GM23338 (cell line): ENCODE results near the gene MAP7D1. TPM values are rescaled to one million over a fixed set of nuclear protein-coding genes. Genes with fewer than 3 reads are reported as not detected.

Experiments
- ATAC-seq: fragments of 200-7000 bp; cut with Tn5 transposase; 3 replicates; pipeline ENCODE4 v1.9.1; 2020
- DNase-seq: peaks from one replicate; pipeline ENCODE4 v3.0.0-alpha.2; 2015; ENCODE audit warnings: low spot score
- H2AFZ ChIP-seq: fragments of 200-600 bp; sonication (generic); 2 replicates; pipeline ENCODE4 v1.8.0; 2016; ENCODE audit warnings: antibody characterized with exemption, mild to moderate bottlenecking, moderate library complexity
- H3F3A ChIP-seq: fragments of 200-600 bp; sonication (generic); replicated peaks from 2 replicates; pipeline ENCODE4 v1.8.0; 2017; ENCODE audit warnings: antibody characterized with exemption, mixed run types, low read depth
- H3K27ac ChIP-seq: fragments of 200-600 bp; sonication (generic); 2 replicates; pipeline ENCODE4 v1.6.1; 2016; ENCODE audit warnings: low read depth
- H3K27me3 ChIP-seq: fragments of 200-600 bp; sonication (generic); 2 replicates; pipeline ENCODE4 v1.8.0; 2016; ENCODE audit warnings: mild to moderate bottlenecking, mixed run types, moderate library complexity; ENCODE audit not compliant: insufficient read depth
- H3K36me3 ChIP-seq: fragments of 200-600 bp; sonication (generic); 2 replicates; pipeline ENCODE4 v1.8.0; 2016; ENCODE audit warnings: mild to moderate bottlenecking; ENCODE audit not compliant: insufficient read depth
- H3K4me1 ChIP-seq: fragments of 200-600 bp; sonication (generic); 2 replicates; pipeline ENCODE4 v1.8.0; 2016; ENCODE audit warnings: mild to moderate bottlenecking, moderate library complexity; ENCODE audit not compliant: insufficient read depth
- H3K4me2 ChIP-seq: fragments of 200-600 bp; sonication (generic); 2 replicates; pipeline ENCODE4 v1.7.1; 2017; ENCODE audit warnings: mixed run types
- H3K4me3 ChIP-seq: fragments of 200-600 bp; sonication (generic); 2 replicates; pipeline ENCODE4 v1.6.1; 2016; ENCODE audit warnings: mixed run types
- H3K79me2 ChIP-seq: fragments of 200-600 bp; sonication (generic); replicated peaks from 2 replicates; pipeline ENCODE4 v1.8.0; 2017; ENCODE audit warnings: mild to moderate bottlenecking; ENCODE audit not compliant: insufficient read depth
- H3K9me2 ChIP-seq: fragments of 200-600 bp; sonication (generic); 2 replicates; pipeline ENCODE4 v1.8.0; 2017; ENCODE audit not compliant: insufficient read depth
- H4K20me1 ChIP-seq: fragments of 200-600 bp; sonication (generic); replicated peaks from 2 replicates; pipeline ENCODE4 v1.8.0; 2017; ENCODE audit warnings: mild to moderate bottlenecking; ENCODE audit not compliant: insufficient read depth
- H3K27ac Mint-ChIP-seq: 2 replicates; pipeline ENCODE4 v1.8.0; 2020; ENCODE audit warnings: inconsistent platforms, mild to moderate bottlenecking, moderate library complexity, mixed read lengths
- H3K27me3 Mint-ChIP-seq: 3 replicates; pipeline ENCODE4 v1.8.0; 2022; ENCODE audit warnings: low read depth, mild to moderate bottlenecking, moderate library complexity, mixed read lengths, inconsistent platforms; ENCODE audit not compliant: insufficient read depth, poor library complexity
- H3K36me3 Mint-ChIP-seq: 3 replicates; pipeline ENCODE4 v1.8.0; 2021; ENCODE audit warnings: low read depth, mild to moderate bottlenecking, inconsistent platforms, moderate library complexity, mixed read lengths
- H3K4me1 Mint-ChIP-seq: 3 replicates; pipeline ENCODE4 v1.8.0; 2020; ENCODE audit warnings: mild to moderate bottlenecking, inconsistent platforms, mixed read lengths
- H3K4me3 Mint-ChIP-seq: 3 replicates; pipeline ENCODE4 v1.8.0; 2021; ENCODE audit warnings: moderate library complexity, mild to moderate bottlenecking, inconsistent platforms, mixed read lengths
- H3K9me3 Mint-ChIP-seq: 3 replicates; pipeline ENCODE4 v1.8.0; 2020; ENCODE audit warnings: moderate library complexity, mild to moderate bottlenecking, inconsistent platforms, mixed read lengths
- CREB1 ChIP-seq: fragments of 250-450 bp; sonication (Bioruptor Pico); IDR thresholded peaks from 2 replicates; pipeline ENCODE4 v1.5.0; 2020; ENCODE audit warnings: low read depth, mild to moderate bottlenecking, moderate library complexity
- EZH2 ChIP-seq: fragments of 200-600 bp; sonication (generic); IDR thresholded peaks from one replicate; pipeline ENCODE4 v1.8.0; 2017; ENCODE audit warnings: antibody characterized with exemption, mild to moderate bottlenecking, low read depth; ENCODE audit not compliant: unreplicated experiment
- EZH2phosphoT487 ChIP-seq: fragments of 200-600 bp; sonication (generic); IDR thresholded peaks from one replicate; pipeline ENCODE4 v1.8.1; 2018; ENCODE audit warnings: antibody characterized with exemption; ENCODE audit not compliant: unreplicated experiment
- JUNB ChIP-seq: IDR thresholded peaks from one replicate; pipeline ENCODE4 v1.6.1; 2016; ENCODE audit warnings: antibody characterized with exemption; ENCODE audit not compliant: unreplicated experiment
- STAT1 ChIP-seq: IDR thresholded peaks from one replicate; pipeline ENCODE4 v1.6.1; 2016; ENCODE audit warnings: antibody characterized with exemption; ENCODE audit not compliant: unreplicated experiment
- polyA plus RNA-seq: library from polyadenylated mRNA; unstranded; fragments of >200 nt; fragmentation: Nextera tagmentation; extraction: Ambion mirVana; gene quantifications from 2 replicates; pipeline ENCODE4 v1.2.1, GENCODE V29; 2016
- total RNA-seq: library from RNA; depleted of rRNA; stranded (reverse); fragments of >200 nt; shearing (Covaris generic); gene quantifications from 2 replicates; pipeline ENCODE4 v1.2.3, GENCODE V29; 2014
- TF ChIP-seq, protein P1 (sequence below): fragments of 250-450 bp; sonication (Bioruptor Pico); IDR thresholded peaks from 2 replicates; pipeline ENCODE4 v1.5.0; 2020; ENCODE audit warnings: mild to moderate bottlenecking, moderate library complexity
- TF ChIP-seq, protein P2 (sequence below), 2 experiments: fragments of 200-600 bp in 1 of 2; sonication (generic) in 1 of 2; conservative IDR thresholded peaks; 2 replicates each; pipeline versions ENCODE4 v1.5.1 to v1.6.1; 2016 to 2017; ENCODE audit warnings: antibody characterized with exemption in 2 of 2, low read depth in 2 of 2, mild to moderate bottlenecking in 2 of 2, moderate library complexity in 1 of 2

MAP7D1 gene
- total and polyA plus RNA-seq, 2 experiments from 2014 or later = 13.8 to 59.8 TPM

- TF ChIP-seq, protein P1, sequence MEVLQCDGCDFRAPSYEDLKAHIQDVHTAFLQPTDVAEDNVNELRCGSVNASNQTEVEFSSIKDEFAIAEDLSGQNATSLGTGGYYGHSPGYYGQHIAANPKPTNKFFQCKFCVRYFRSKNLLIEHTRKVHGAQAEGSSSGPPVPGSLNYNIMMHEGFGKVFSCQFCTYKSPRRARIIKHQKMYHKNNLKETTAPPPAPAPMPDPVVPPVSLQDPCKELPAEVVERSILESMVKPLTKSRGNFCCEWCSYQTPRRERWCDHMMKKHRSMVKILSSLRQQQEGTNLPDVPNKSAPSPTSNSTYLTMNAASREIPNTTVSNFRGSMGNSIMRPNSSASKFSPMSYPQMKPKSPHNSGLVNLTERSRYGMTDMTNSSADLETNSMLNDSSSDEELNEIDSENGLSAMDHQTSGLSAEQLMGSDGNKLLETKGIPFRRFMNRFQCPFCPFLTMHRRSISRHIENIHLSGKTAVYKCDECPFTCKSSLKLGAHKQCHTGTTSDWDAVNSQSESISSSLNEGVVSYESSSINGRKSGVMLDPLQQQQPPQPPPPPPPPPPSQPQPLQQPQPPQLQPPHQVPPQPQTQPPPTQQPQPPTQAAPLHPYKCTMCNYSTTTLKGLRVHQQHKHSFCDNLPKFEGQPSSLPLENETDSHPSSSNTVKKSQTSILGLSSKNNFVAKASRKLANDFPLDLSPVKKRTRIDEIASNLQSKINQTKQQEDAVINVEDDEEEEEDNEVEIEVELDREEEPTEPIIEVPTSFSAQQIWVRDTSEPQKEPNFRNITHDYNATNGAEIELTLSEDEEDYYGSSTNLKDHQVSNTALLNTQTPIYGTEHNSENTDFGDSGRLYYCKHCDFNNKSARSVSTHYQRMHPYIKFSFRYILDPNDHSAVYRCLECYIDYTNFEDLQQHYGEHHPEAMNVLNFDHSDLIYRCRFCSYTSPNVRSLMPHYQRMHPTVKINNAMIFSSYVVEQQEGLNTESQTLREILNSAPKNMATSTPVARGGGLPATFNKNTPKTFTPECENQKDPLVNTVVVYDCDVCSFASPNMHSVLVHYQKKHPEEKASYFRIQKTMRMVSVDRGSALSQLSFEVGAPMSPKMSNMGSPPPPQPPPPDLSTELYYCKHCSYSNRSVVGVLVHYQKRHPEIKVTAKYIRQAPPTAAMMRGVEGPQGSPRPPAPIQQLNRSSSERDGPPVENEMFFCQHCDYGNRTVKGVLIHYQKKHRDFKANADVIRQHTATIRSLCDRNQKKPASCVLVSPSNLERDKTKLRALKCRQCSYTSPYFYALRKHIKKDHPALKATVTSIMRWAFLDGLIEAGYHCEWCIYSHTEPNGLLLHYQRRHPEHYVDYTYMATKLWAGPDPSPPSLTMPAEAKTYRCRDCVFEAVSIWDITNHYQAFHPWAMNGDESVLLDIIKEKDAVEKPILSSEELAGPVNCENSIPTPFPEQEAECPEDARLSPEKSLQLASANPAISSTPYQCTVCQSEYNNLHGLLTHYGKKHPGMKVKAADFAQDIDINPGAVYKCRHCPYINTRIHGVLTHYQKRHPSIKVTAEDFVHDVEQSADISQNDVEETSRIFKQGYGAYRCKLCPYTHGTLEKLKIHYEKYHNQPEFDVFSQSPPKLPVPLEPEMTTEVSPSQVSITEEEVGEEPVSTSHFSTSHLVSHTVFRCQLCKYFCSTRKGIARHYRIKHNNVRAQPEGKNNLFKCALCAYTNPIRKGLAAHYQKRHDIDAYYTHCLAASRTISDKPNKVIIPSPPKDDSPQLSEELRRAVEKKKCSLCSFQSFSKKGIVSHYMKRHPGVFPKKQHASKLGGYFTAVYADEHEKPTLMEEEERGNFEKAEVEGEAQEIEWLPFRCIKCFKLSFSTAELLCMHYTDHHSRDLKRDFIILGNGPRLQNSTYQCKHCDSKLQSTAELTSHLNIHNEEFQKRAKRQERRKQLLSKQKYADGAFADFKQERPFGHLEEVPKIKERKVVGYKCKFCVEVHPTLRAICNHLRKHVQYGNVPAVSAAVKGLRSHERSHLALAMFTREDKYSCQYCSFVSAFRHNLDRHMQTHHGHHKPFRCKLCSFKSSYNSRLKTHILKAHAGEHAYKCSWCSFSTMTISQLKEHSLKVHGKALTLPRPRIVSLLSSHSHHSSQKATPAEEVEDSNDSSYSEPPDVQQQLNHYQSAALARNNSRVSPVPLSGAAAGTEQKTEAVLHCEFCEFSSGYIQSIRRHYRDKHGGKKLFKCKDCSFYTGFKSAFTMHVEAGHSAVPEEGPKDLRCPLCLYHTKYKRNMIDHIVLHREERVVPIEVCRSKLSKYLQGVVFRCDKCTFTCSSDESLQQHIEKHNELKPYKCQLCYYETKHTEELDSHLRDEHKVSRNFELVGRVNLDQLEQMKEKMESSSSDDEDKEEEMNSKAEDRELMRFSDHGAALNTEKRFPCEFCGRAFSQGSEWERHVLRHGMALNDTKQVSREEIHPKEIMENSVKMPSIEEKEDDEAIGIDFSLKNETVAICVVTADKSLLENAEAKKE (CRISPR knock-in tag) = no peak
- TF ChIP-seq CREB1 (CRISPR knock-in tag) (no peak), EZH2 (no peak), EZH2phosphoT487 (no peak), JUNB (no peak)
Observed at GRCh38 chr1:36142121-36142520, 13.8 kb upstream of the MAP7D1 start (continued).

GRCh38 chr1:36143424-36143823, 12.5 kb upstream of the MAP7D1 start:
- no peak overlapping the region for H3K4me2 ChIP-seq
- DNase-seq (no peak), ATAC-seq (no peak)
- H4K20me1 ChIP-seq = peaks cover 5% of the 10 kb centered on the region; the same call in 1 of the 2 replicates
- Mint-ChIP-seq H3K9me3 (no peaks in the 10 kb centered on the region; the same call in 2 of the 3 replicates), H3K36me3 (peaks cover 9% of the 10 kb centered on the region; the same call in 2 of the 3 replicates), H3K4me1 (peaks cover 6% of the 10 kb centered on the region; the same call in 1 of the 3 replicates), H3K4me3 (no peak overlapping the region), H3K27me3 (peaks cover 9% of the 10 kb centered on the region), H3K27ac (no peak overlapping the region)
- H3K36me3 ChIP-seq = no peaks in the 10 kb centered on the region
- H3K79me2 ChIP-seq = peaks cover 21% of the 10 kb centered on the region
- no peaks in the 10 kb centered on the region for H3K9me2 ChIP-seq
- H3K27ac ChIP-seq = no peak overlapping the region
- H3F3A ChIP-seq = no peaks in the 10 kb centered on the region; the same call in 1 of the 2 replicates
- no peak overlapping the region for H3K4me3 ChIP-seq
- no peaks in the 10 kb centered on the region for H3K27me3 ChIP-seq
- H2AFZ ChIP-seq = no peak overlapping the region
- no peaks in the 10 kb centered on the region for H3K4me1 ChIP-seq
- TF ChIP-seq STAT1 (no peak), EZH2 (no peak), EZH2phosphoT487 (no peak), CREB1 (CRISPR knock-in tag) (no peak)
- TF ChIP-seq, protein P1 (CRISPR knock-in tag) = no peak
- TF ChIP-seq, protein P2, sequence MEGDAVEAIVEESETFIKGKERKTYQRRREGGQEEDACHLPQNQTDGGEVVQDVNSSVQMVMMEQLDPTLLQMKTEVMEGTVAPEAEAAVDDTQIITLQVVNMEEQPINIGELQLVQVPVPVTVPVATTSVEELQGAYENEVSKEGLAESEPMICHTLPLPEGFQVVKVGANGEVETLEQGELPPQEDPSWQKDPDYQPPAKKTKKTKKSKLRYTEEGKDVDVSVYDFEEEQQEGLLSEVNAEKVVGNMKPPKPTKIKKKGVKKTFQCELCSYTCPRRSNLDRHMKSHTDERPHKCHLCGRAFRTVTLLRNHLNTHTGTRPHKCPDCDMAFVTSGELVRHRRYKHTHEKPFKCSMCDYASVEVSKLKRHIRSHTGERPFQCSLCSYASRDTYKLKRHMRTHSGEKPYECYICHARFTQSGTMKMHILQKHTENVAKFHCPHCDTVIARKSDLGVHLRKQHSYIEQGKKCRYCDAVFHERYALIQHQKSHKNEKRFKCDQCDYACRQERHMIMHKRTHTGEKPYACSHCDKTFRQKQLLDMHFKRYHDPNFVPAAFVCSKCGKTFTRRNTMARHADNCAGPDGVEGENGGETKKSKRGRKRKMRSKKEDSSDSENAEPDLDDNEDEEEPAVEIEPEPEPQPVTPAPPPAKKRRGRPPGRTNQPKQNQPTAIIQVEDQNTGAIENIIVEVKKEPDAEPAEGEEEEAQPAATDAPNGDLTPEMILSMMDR (conservative IDR thresholded peaks at IDR 0.05; ENCODE audit: low read depth in 2 of 2) = no peak
